SK-N-SH (cell line): ENCODE results near the gene CAMK2N1. TPM values are rescaled to one million over a fixed set of nuclear protein-coding genes. Genes with fewer than 3 reads are reported as not detected.

Experiments used
- CTCF ChIA-PET: fragments of 300-600, 350-600 bp; formaldehyde crosslinking; extraction: SDS; loops from one replicate; lab custom pipeline; 2021; lab: Yijun Ruan, JAX
- POLR2A ChIA-PET: fragments of 350-600 bp; sonication (Branson Sonifier 250); formaldehyde crosslinking; extraction: SDS; loops from one replicate; lab custom pipeline; 2020; ENCODE audit warnings: antibody characterized with exemption, inconsistent platforms; lab: Yijun Ruan, JAX
- DNase-seq: peaks from one replicate; pipeline ENCODE4 v3.0.0; 2012
- H2AFZ ChIP-seq: fragments of 200-600 bp; sonication (generic); 2 replicates; pipeline ENCODE4 v1.8.1; 2016; ENCODE audit warnings: antibody characterized with exemption, mild to moderate bottlenecking, low read depth
- H3F3A ChIP-seq: fragments of 200-600 bp; sonication (generic); replicated peaks from 2 replicates; pipeline ENCODE3; 2016; ENCODE audit warnings: antibody characterized with exemption, mild to moderate bottlenecking; ENCODE audit not compliant: insufficient read depth
- H3K27ac ChIP-seq, 2 experiments: fragments of 200-500 bp in 1 of 2; fragments of 200-600 bp in 1 of 2; sonication (Bioruptor generic) in 1 of 2; sonication (generic), shearing (Covaris generic) in 1 of 2; 2 replicates each; pipeline versions ENCODE4 v1.5.1 to v1.6.1; 2014 to 2016; ENCODE audit warnings: low read depth in 2 of 2, inconsistent platforms in 1 of 2, low read length in 1 of 2, mild to moderate bottlenecking in 1 of 2, mixed read lengths in 1 of 2
- H3K27me3 ChIP-seq: fragments of 200-600 bp; sonication (generic), shearing (Covaris generic); 2 replicates; pipeline ENCODE4 v1.6.1; 2016; ENCODE audit warnings: mixed run types; ENCODE audit not compliant: insufficient read depth
- H3K36me3 ChIP-seq, 2 experiments: fragments of 200-500 bp in 1 of 2; fragments of 200-600 bp in 1 of 2; sonication (Bioruptor generic) in 1 of 2; sonication (generic) in 1 of 2; replicated peaks in 1 of 2; 2 replicates each; pipeline versions ENCODE3 to v1.5.1; 2014 to 2016; ENCODE audit warnings: low read length in 1 of 2, mild to moderate bottlenecking in 1 of 2; ENCODE audit not compliant: insufficient read depth in 2 of 2, control insufficient read depth in 1 of 2
- H3K4me1 ChIP-seq, 2 experiments: fragments of 200-500 bp in 1 of 2; fragments of 200-600 bp in 1 of 2; sonication (Bioruptor generic) in 1 of 2; sonication (generic), shearing (Covaris generic) in 1 of 2; 2 replicates each; pipeline versions ENCODE4 v1.5.1 to v1.6.1; 2014 to 2016; ENCODE audit warnings: low read depth in 1 of 2, low read length in 1 of 2, mixed run types in 1 of 2; ENCODE audit not compliant: insufficient read depth in 2 of 2, control insufficient read depth in 1 of 2
- H3K4me2 ChIP-seq: fragments of 200-600 bp; sonication (generic), shearing (Covaris generic); 2 replicates; pipeline ENCODE4 v1.6.1; 2017; ENCODE audit warnings: mixed run types
- H3K4me3 ChIP-seq, 2 experiments: fragments of 200-500 bp in 1 of 2; fragments of 200-600 bp in 1 of 2; sonication (Bioruptor generic) in 1 of 2; sonication (generic), shearing (Covaris generic) in 1 of 2; 2 replicates each; pipeline versions ENCODE4 v1.5.1 to v1.8.1; 2014 to 2016; ENCODE audit warnings: low read depth in 2 of 2, inconsistent platforms in 1 of 2, low read length in 1 of 2, mild to moderate bottlenecking in 1 of 2, mixed read lengths in 1 of 2, moderate library complexity in 1 of 2
- H3K79me2 ChIP-seq: fragments of 200-600 bp; sonication (generic); 2 replicates; pipeline ENCODE4 v1.8.1; 2017; ENCODE audit warnings: mild to moderate bottlenecking; ENCODE audit not compliant: insufficient read depth
- H3K9ac ChIP-seq: fragments of 200-600 bp; sonication (generic); 2 replicates; pipeline ENCODE4 v1.6.1; 2017; ENCODE audit warnings: mixed run types
- H3K9me2 ChIP-seq: fragments of 200-600 bp; sonication (generic); 2 replicates; pipeline ENCODE4 v1.6.1; 2017; ENCODE audit warnings: mixed run types
- H3K9me3 ChIP-seq: fragments of 200-600 bp; sonication (generic); 2 replicates; pipeline ENCODE4 v1.6.1; 2017; ENCODE audit warnings: mixed run types, mild to moderate bottlenecking, moderate library complexity
- H4K20me1 ChIP-seq: fragments of 200-600 bp; sonication (generic); 2 replicates; pipeline ENCODE4 v1.6.1; 2017; ENCODE audit warnings: mild to moderate bottlenecking, mixed run types; ENCODE audit not compliant: insufficient read depth
- EP300 ChIP-seq, 2 experiments: IDR thresholded peaks; 2 replicates each; pipeline versions ENCODE4 v1.4.0 to v1.6.1; 2012; ENCODE audit warnings: borderline replicate concordance in 1 of 2, low read depth in 1 of 2, low read length in 1 of 2
- EZH2phosphoT487 ChIP-seq: fragments of 200-600 bp; sonication (generic); IDR thresholded peaks from 2 replicates; pipeline ENCODE4 v1.6.1; 2017; ENCODE audit warnings: low read depth, mixed run types, mild to moderate bottlenecking, antibody characterized with exemption, moderate library complexity, borderline replicate concordance
- FOXM1 ChIP-seq: IDR thresholded peaks from 2 replicates; pipeline ENCODE4 v1.4.0; 2012; ENCODE audit warnings: low read depth, mild to moderate bottlenecking
- JUND ChIP-seq: IDR thresholded peaks from 2 replicates; pipeline ENCODE4 v1.4.0; 2012
- MXI1 ChIP-seq: IDR thresholded peaks from 2 replicates; pipeline ENCODE4 v1.6.1; 2012; ENCODE audit warnings: mild to moderate bottlenecking, low read depth, low read length, improper control_type of control experiment
- RFX5 ChIP-seq: IDR thresholded peaks from 2 replicates; pipeline ENCODE4 v1.6.1; 2012; ENCODE audit warnings: mild to moderate bottlenecking, improper control_type of control experiment, low read length
- TEAD4 ChIP-seq: IDR thresholded peaks from 2 replicates; pipeline ENCODE4 v1.4.0; 2012; ENCODE audit warnings: mild to moderate bottlenecking, borderline replicate concordance; ENCODE audit not compliant: insufficient read depth
- USF2 ChIP-seq: fragments of 150-350 bp; IDR thresholded peaks from 2 replicates; pipeline ENCODE4 v1.6.1; 2017; ENCODE audit warnings: antibody characterized with exemption, low read length, low read depth, borderline replicate concordance
- WGBS: methylation state at CpG from one replicate; pipeline ENCODE4 v1.1.6; 2017; ENCODE audit warnings: low lambda C conversion rate; 5-methylcytosine and 5-hydroxymethylcytosine counted together
- polyA plus RNA-seq, 3 experiments: library from polyadenylated mRNA; depleted of rRNA; stranded (reverse); fragments of >200 nt; gene quantifications; 2 replicates each; pipeline ENCODE4 v1.2.3, GENCODE V29; 2012
- TF ChIP-seq, protein P1 (sequence below): IDR thresholded peaks from 2 replicates; pipeline ENCODE4 v1.4.0; 2012; ENCODE audit warnings: low read depth
- TF ChIP-seq, protein P2 (sequence below): IDR thresholded peaks from 2 replicates; pipeline ENCODE4 v1.6.1; 2012; ENCODE audit warnings: mild to moderate bottlenecking, low read depth, low read length, moderate library complexity

Gene CAMK2N1
- polyA plus RNA-seq, 1 of the 3 experiments (the other 2 are of a cell fraction), result 5.3 TPM

DNA sequence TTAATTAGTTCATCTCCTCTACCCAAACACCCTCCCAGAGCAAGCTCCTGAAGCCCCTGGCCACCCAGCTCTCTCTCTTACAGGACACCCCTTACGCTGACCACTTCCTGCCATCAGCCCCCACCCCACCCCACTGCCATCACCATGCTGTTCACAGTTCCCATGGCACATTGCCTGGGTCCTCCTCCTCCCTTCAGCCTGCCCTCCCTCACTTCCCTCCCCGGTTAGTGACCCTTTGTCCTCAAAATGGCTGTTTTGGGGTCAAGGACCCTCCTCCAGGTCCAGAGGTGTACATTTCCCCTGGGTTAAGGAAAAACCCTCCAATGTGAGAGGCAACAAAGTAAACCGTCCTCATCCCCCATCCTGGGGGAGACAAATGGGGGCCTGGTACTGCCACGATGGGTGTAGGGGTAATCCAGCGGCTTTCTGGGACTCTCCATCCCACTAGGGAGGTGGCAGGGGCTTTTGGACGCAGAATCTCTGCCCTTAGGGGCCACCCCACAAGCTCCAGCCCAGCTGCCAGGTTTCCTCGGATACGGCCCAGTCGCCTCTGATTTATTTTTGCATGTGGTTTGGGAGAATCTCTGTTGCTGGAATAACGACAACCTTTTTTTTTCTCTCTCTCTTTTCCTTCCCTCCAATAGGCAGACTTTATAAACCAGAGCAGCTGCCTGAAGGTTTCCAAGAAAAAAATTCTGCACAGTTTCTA lies 8.5 kb downstream of the CAMK2N1 start:
- H3K79me2 ChIP-seq, result no peaks in the 10 kb centered on the region
- H3K9ac ChIP-seq, result no peak overlapping the region
- no peak overlapping the region for H2AFZ ChIP-seq
- no peak overlapping the region for H3K4me2 ChIP-seq
- H3K27ac ChIP-seq, result peak overlapping the region in 1 of 2 experiments; percentile 85; a peak in 2 of 4 replicates
- DNase-seq, result peak; percentile 49
- H4K20me1 ChIP-seq, result no peaks in the 10 kb centered on the region
- H3F3A ChIP-seq, result no peaks in the 10 kb centered on the region
- CTCF ChIA-PET, result interaction anchor here (1.2 to 11.4 kb wide), 3 partner anchors 15 to 265 kb away, joined by 4 to 148 read pairs (median 13); no protein-coding TSS in a partner anchor
- H3K4me3 ChIP-seq, result no peak overlapping the region
- peaks cover 0 to 72% of the 10 kb centered on the region in 2 experiments; a peak in 2 of 4 replicates for H3K4me1 ChIP-seq
- 63% methylated on average over 9 of the region's 10 CpGs for WGBS
- TF ChIP-seq EZH2phosphoT487 (no peak), JUND (no peak), EP300 (IDR thresholded peaks at IDR 0.05; ENCODE audit: borderline replicate concordance in 1 of 2, low read depth in 1 of 2, low read length in 1 of 2) (no peak), TEAD4 (no peak), RFX5 (0 out of 2 replicates have a peak, but pooled peaks have one; percentile 10), MXI1 (peak; percentile 26; the same call in 1 of the 2 replicates), USF2 (no peak), FOXM1 (no peak)
- TF ChIP-seq, protein P1, sequence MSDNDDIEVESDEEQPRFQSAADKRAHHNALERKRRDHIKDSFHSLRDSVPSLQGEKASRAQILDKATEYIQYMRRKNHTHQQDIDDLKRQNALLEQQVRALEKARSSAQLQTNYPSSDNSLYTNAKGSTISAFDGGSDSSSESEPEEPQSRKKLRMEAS, result no peak
- TF ChIP-seq, protein P2, sequence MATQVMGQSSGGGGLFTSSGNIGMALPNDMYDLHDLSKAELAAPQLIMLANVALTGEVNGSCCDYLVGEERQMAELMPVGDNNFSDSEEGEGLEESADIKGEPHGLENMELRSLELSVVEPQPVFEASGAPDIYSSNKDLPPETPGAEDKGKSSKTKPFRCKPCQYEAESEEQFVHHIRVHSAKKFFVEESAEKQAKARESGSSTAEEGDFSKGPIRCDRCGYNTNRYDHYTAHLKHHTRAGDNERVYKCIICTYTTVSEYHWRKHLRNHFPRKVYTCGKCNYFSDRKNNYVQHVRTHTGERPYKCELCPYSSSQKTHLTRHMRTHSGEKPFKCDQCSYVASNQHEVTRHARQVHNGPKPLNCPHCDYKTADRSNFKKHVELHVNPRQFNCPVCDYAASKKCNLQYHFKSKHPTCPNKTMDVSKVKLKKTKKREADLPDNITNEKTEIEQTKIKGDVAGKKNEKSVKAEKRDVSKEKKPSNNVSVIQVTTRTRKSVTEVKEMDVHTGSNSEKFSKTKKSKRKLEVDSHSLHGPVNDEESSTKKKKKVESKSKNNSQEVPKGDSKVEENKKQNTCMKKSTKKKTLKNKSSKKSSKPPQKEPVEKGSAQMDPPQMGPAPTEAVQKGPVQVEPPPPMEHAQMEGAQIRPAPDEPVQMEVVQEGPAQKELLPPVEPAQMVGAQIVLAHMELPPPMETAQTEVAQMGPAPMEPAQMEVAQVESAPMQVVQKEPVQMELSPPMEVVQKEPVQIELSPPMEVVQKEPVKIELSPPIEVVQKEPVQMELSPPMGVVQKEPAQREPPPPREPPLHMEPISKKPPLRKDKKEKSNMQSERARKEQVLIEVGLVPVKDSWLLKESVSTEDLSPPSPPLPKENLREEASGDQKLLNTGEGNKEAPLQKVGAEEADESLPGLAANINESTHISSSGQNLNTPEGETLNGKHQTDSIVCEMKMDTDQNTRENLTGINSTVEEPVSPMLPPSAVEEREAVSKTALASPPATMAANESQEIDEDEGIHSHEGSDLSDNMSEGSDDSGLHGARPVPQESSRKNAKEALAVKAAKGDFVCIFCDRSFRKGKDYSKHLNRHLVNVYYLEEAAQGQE, result no peak
- no peaks in the 10 kb centered on the region for H3K9me3 ChIP-seq
- no peaks in the 10 kb centered on the region for H3K9me2 ChIP-seq
- H3K27me3 ChIP-seq, result no peaks in the 10 kb centered on the region
- POLR2A ChIA-PET, result interaction anchor here (0.7 kb wide), 2 partner anchors 9 to 297 kb away, joined by 3 to 4 read pairs; partner anchors contain the start of gene CAMK2N1
- H3K36me3 ChIP-seq, result no peaks in the 10 kb centered on the region
